ENCODE data around the gene TRIM28. TPM values are rescaled to one million over a fixed set of nuclear protein-coding genes. Genes with fewer than 3 reads are reported as not detected.

TRIM28 gene
- total and polyA plus RNA-seq, 9 of the 15 experiments (the other 6 are each of a cell fraction or from before 2014, with no cell fraction given): 12.1 to 797 (median 490) TPM

GRCh38 chr19:58543826-58544590, at the start of gene TRIM28 (continued):
- peak; percentile 6 for TF ChIP-seq RBBP5 (IDR thresholded peaks at IDR 0.05; ENCODE audit: borderline replicate concordance, insufficient read depth, low read length, poor library complexity, severe bottlenecking)
- TF ChIP-seq, protein P1, sequence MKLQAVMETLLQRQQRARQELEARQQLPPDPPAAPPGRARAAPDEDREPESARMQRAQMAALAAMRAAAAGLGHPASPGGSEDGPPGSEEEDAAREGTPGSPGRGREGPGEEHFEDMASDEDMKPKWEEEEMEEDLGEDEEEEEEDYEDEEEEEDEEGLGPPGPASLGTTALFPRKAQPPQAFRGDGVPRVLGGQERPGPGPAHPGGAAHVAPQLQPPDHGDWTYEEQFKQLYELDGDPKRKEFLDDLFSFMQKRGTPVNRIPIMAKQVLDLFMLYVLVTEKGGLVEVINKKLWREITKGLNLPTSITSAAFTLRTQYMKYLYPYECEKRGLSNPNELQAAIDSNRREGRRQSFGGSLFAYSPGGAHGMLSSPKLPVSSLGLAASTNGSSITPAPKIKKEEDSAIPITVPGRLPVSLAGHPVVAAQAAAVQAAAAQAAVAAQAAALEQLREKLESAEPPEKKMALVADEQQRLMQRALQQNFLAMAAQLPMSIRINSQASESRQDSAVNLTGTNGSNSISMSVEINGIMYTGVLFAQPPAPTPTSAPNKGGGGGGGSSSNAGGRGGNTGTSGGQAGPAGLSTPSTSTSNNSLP (IDR thresholded peaks at IDR 0.05; ENCODE audit: borderline replicate concordance, low read depth, low read length): peak; percentile 37; the same call in 1 of the 2 replicates
- peak; percentile 79; the same call in 1 of the 2 replicates for TF ChIP-seq ILF3 (IDR thresholded peaks at IDR 0.05; ENCODE audit: borderline replicate concordance)
- TF ChIP-seq SOX6 (IDR thresholded peaks at IDR 0.05): no peak
- no peak for TF ChIP-seq RREB1 (CRISPR knock-in tag; IDR thresholded peaks at IDR 0.05)
- TF ChIP-seq ARID1B (IDR thresholded peaks at IDR 0.05): peak; percentile 49; the same call in 1 of the 2 replicates
- TF ChIP-seq ZNF280A (IDR thresholded peaks at IDR 0.05; ENCODE audit: low read depth, partially characterized antibody): no peak
- TF ChIP-seq ZNF764 (CRISPR knock-in tag; IDR thresholded peaks at IDR 0.05; ENCODE audit: low read depth): no peak
- TF ChIP-seq ZNF174 (CRISPR knock-in tag; IDR thresholded peaks at IDR 0.05): no peak
- no peak for TF ChIP-seq STAT5B (CRISPR knock-in tag; IDR thresholded peaks at IDR 0.05)
- TF ChIP-seq PHB2 (IDR thresholded peaks at IDR 0.05; ENCODE audit: low read depth): no peak
- peak; percentile 97 for TF ChIP-seq MYC (IDR thresholded peaks at IDR 0.05; ENCODE audit: low read depth, low read length)
- TF ChIP-seq MYC (CRISPR knock-in tag; IDR thresholded peaks at IDR 0.05; ENCODE audit: borderline replicate concordance, low read depth): no peak
- TF ChIP-seq, protein P2, sequence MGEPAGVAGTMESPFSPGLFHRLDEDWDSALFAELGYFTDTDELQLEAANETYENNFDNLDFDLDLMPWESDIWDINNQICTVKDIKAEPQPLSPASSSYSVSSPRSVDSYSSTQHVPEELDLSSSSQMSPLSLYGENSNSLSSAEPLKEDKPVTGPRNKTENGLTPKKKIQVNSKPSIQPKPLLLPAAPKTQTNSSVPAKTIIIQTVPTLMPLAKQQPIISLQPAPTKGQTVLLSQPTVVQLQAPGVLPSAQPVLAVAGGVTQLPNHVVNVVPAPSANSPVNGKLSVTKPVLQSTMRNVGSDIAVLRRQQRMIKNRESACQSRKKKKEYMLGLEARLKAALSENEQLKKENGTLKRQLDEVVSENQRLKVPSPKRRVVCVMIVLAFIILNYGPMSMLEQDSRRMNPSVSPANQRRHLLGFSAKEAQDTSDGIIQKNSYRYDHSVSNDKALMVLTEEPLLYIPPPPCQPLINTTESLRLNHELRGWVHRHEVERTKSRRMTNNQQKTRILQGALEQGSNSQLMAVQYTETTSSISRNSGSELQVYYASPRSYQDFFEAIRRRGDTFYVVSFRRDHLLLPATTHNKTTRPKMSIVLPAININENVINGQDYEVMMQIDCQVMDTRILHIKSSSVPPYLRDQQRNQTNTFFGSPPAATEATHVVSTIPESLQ (CRISPR knock-in tag; IDR thresholded peaks at IDR 0.05): no peak
- no peak for TF ChIP-seq PYGO2 (tag; IDR thresholded peaks at IDR 0.05)
- peak; percentile 96 for TF ChIP-seq RBFOX2 (IDR thresholded peaks at IDR 0.05; ENCODE audit: low read depth, low read length)

All from K562 (cell line).